Measurements from ENCODE around the gene SDK2.

Gene SDK2

DNA sequence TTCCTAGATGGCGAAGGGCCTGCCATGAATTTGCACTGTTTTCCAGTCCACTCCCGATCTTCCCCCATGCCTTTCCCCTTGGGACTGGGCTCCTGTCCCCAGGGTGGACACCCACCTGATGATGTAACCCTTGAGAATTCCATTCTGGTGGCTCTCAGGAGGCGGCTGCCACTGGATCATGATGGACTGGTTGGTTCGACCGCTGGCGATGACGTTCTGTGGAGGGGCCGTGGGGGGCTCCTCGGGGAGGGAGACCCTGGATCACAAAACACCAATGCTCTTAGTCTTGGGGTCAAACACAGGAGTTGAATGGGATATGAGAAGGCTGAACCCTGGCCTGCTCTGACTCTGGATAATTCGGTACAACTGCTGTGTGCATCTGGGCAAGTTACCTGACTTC, 225.2 kb downstream of the SDK2 start:
- no peaks in the 10 kb centered on the region for H4K20me1 ChIP-seq (ENCODE audit: insufficient read depth, low read length)
- H3K79me2 ChIP-seq (ENCODE audit: low read length) = no peaks in the 10 kb centered on the region
- H3K4me3 ChIP-seq (ENCODE audit: low read length) = no peak overlapping the region
- H3K9me3 ChIP-seq (replicated peaks; ENCODE audit: insufficient read depth, low read length) = no peaks in the 10 kb centered on the region
- no peaks in the 10 kb centered on the region for H3K9me2 ChIP-seq (replicated peaks; ENCODE audit: insufficient read depth, low read length)
- H3K4me1 ChIP-seq (ENCODE audit: low read length) = no peaks in the 10 kb centered on the region
- no peaks in the 10 kb centered on the region for H3F3A ChIP-seq (ENCODE audit: insufficient read depth, low read length)
- H2AFZ ChIP-seq (ENCODE audit: low read length) = no peak overlapping the region
- no peak overlapping the region for H3K9ac ChIP-seq (ENCODE audit: low read length)
- no peaks in the 10 kb centered on the region for H3K36me3 ChIP-seq (replicated peaks; ENCODE audit: insufficient read depth, low read length)
- TF ChIP-seq EZH2phosphoT487 (IDR thresholded peaks at IDR 0.05; ENCODE audit: low read length) (no peak), CTCF (IDR thresholded peaks at IDR 0.05; ENCODE audit: low read length) (no peak), EZH2 (optimal IDR thresholded peaks at IDR 0.05; ENCODE audit: low read depth, low read length) (no peak)
- H3K27me3 ChIP-seq (replicated peaks; ENCODE audit: insufficient read depth, low read length) = peaks cover 24% of the 10 kb centered on the region
- H3K4me2 ChIP-seq (ENCODE audit: low read depth, low read length) = no peak overlapping the region
- no peak for DNase-seq
- no peak overlapping the region for H3K27ac ChIP-seq (ENCODE audit: low read length)

DNA sequence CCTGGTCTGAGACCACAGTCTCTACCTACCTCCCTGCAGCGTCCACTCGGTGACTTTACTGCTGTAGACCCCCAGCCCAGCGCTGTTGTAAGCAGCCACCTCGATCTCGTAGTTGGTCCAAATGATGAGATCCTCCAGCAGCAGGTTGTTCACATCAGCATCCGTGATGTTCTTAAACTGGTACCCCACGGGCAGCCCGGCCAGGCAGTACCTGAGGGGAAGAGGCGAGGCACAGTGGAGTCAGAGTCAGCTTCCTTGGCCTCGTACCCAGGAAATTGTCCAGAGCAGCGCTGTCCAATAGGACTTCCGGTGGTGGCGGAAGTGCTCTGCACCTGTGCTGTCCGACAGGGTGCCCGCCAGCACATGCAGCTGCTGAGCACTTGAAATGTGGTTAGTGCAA, 228.5 kb downstream of the SDK2 start:
- Histone ChIP-seq H3K4me1 (ENCODE audit: low read length) (no peaks in the 10 kb centered on the region), H3K4me3 (ENCODE audit: low read length) (no peak overlapping the region), H3K27me3 (replicated peaks; ENCODE audit: insufficient read depth, low read length) (peaks cover 4% of the 10 kb centered on the region; the same call in 1 of the 2 replicates), H3K27ac (ENCODE audit: low read length) (no peak overlapping the region), H2AFZ (ENCODE audit: low read length) (peak overlapping the region; percentile 51), H3K9ac (ENCODE audit: low read length) (no peak overlapping the region), H4K20me1 (ENCODE audit: insufficient read depth, low read length) (no peaks in the 10 kb centered on the region), H3F3A (ENCODE audit: insufficient read depth, low read length) (no peaks in the 10 kb centered on the region), H3K9me2 (replicated peaks; ENCODE audit: insufficient read depth, low read length) (no peaks in the 10 kb centered on the region), H3K79me2 (ENCODE audit: low read length) (no peaks in the 10 kb centered on the region), H3K9me3 (replicated peaks; ENCODE audit: insufficient read depth, low read length) (no peaks in the 10 kb centered on the region), H3K4me2 (ENCODE audit: low read depth, low read length) (no peak overlapping the region), H3K36me3 (replicated peaks; ENCODE audit: insufficient read depth, low read length) (no peaks in the 10 kb centered on the region)
- TF ChIP-seq CTCF (IDR thresholded peaks at IDR 0.05; ENCODE audit: low read length) = no peak
- TF ChIP-seq EZH2 (optimal IDR thresholded peaks at IDR 0.05; ENCODE audit: low read depth, low read length) = no peak
- no peak for TF ChIP-seq EZH2phosphoT487 (IDR thresholded peaks at IDR 0.05; ENCODE audit: low read length)
- DNase-seq = no peak

DNA sequence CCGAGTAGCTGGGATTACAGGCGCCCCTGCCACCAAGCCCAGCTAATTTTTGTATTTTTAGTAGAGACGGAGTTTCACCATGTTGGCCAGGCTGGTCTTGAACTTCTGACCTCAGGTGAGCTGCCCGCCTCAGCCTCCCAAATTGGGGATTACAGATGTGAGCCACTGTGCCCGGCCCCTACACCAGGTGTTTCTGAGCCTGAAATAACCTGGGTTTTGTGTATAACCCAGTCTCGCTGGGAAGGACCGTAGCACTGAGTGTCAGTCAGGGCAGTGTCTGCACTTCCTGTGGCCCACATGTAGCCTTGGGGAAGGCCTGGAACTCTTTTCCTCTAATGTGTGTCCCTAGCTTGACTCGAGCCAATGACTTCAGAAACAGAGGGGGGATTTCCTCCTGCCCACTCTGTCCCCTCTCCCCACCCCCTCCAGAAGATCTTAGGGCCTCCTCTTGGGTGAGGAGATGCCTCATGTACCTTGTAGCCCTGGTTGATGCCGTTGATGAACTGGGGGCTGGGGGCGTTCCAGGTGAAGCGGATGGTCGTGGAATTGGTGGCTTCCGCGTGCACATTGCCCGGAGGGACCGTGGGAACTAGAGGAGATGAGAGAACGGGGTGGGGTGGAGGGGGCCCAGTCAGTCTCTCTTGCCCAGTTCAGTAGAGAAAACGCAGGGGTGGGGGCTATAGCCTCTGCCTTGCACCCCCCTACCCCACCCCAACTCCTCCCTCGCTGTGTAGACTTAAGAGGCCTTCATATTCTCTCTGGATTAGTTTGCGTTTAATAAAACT, 229.9 kb downstream of the SDK2 start:
- no peaks in the 10 kb centered on the region for H3K9me2 ChIP-seq (replicated peaks; ENCODE audit: insufficient read depth, low read length)
- no peaks in the 10 kb centered on the region for H3K36me3 ChIP-seq (replicated peaks; ENCODE audit: insufficient read depth, low read length)
- DNase-seq = no peak
- H3K4me3 ChIP-seq (ENCODE audit: low read length) = no peak overlapping the region
- H3F3A ChIP-seq (ENCODE audit: insufficient read depth, low read length) = no peaks in the 10 kb centered on the region
- no peak overlapping the region for H3K27ac ChIP-seq (ENCODE audit: low read length)
- H3K9ac ChIP-seq (ENCODE audit: low read length) = no peak overlapping the region
- H3K27me3 ChIP-seq (replicated peaks; ENCODE audit: insufficient read depth, low read length) = no peaks in the 10 kb centered on the region
- H4K20me1 ChIP-seq (ENCODE audit: insufficient read depth, low read length) = no peaks in the 10 kb centered on the region
- TF ChIP-seq CTCF (IDR thresholded peaks at IDR 0.05; ENCODE audit: low read length) (no peak), EZH2phosphoT487 (IDR thresholded peaks at IDR 0.05; ENCODE audit: low read length) (no peak), EZH2 (optimal IDR thresholded peaks at IDR 0.05; ENCODE audit: low read depth, low read length) (no peak)
- H3K79me2 ChIP-seq (ENCODE audit: low read length) = no peaks in the 10 kb centered on the region
- no peak overlapping the region for H3K4me2 ChIP-seq (ENCODE audit: low read depth, low read length)
- no peaks in the 10 kb centered on the region for H3K9me3 ChIP-seq (replicated peaks; ENCODE audit: insufficient read depth, low read length)
- no peak overlapping the region for H2AFZ ChIP-seq (ENCODE audit: low read length)
- no peaks in the 10 kb centered on the region for H3K4me1 ChIP-seq (ENCODE audit: low read length)

Measured in MM.1S (cell line).